Measurements from ENCODE around the gene SLC24A3.

SLC24A3 gene

DNA sequence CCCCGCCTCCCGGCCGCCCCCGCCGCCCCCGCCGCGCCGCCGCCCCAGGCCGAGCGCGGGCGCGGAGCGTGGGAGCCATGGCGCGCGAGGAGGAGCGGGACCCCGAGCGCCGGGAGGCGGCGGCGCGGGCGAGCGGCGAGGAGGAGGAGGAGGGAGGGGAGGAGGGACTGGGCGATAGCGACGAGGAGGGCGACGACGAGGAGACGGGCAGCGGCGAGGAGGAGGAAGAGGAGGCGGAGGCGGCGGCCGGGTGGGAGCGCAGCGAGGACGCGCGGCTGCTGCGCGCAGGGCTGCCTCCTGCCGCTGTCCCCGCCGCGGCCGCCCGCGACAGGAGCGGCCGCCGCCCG is at the start of gene SLC24A3:
Gene SLC24A3, plus strand, starts transcription at position 174 of the 347 bp plus-strand sequence.
- TF ChIP-seq, protein P1, sequence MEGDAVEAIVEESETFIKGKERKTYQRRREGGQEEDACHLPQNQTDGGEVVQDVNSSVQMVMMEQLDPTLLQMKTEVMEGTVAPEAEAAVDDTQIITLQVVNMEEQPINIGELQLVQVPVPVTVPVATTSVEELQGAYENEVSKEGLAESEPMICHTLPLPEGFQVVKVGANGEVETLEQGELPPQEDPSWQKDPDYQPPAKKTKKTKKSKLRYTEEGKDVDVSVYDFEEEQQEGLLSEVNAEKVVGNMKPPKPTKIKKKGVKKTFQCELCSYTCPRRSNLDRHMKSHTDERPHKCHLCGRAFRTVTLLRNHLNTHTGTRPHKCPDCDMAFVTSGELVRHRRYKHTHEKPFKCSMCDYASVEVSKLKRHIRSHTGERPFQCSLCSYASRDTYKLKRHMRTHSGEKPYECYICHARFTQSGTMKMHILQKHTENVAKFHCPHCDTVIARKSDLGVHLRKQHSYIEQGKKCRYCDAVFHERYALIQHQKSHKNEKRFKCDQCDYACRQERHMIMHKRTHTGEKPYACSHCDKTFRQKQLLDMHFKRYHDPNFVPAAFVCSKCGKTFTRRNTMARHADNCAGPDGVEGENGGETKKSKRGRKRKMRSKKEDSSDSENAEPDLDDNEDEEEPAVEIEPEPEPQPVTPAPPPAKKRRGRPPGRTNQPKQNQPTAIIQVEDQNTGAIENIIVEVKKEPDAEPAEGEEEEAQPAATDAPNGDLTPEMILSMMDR (IDR thresholded peaks at IDR 0.05; ENCODE audit: unreplicated experiment in 3 of 3): no peak
- H3K4me3 Mint-ChIP-seq: peak within 1 kb of the TSS; percentile 80 to 91 (median 87)
- H3K4me1 Mint-ChIP-seq: peaks cover 55% of the 10 kb centered on the region
- no peaks in the 10 kb centered on the region for H3K36me3 Mint-ChIP-seq (ENCODE audit: low read depth)
- no peaks in the 10 kb centered on the region for H3K9me3 Mint-ChIP-seq
- peaks cover 33% of the 10 kb centered on the region for H3K27me3 Mint-ChIP-seq (ENCODE audit: low read depth)
- H3K27ac Mint-ChIP-seq: peak within 1 kb of the TSS; percentile 19 to 84 (median 75)

DNA sequence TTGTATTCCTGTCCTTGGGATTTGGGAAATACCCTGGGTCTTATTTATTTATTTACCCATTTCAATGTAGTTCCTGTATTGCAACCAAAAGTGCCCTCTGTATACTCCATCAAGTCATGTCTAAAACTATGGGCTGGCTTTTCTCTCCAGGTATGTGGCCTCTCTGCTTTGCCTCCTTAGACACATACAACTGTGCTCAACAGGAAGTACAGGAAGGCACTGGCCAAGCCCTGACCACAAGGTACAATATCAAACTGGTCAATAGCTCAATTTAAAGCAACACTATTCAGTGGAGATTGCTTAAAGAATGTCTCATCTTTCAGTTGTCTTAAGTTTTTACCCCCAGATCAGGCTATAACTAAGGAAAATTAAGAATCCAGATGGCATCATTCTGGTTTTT is 42.3 kb upstream of the SLC24A3 start:
- Mint-ChIP-seq H3K27ac (no peak overlapping the region), H3K36me3 (ENCODE audit: low read depth) (no peaks in the 10 kb centered on the region), H3K9me3 (peaks cover 31% of the 10 kb centered on the region), H3K4me3 (no peak overlapping the region), H3K4me1 (no peaks in the 10 kb centered on the region), H3K27me3 (ENCODE audit: low read depth) (no peaks in the 10 kb centered on the region)
- TF ChIP-seq, protein P1 (IDR thresholded peaks at IDR 0.05; ENCODE audit: unreplicated experiment in 3 of 3): no peak

DNA sequence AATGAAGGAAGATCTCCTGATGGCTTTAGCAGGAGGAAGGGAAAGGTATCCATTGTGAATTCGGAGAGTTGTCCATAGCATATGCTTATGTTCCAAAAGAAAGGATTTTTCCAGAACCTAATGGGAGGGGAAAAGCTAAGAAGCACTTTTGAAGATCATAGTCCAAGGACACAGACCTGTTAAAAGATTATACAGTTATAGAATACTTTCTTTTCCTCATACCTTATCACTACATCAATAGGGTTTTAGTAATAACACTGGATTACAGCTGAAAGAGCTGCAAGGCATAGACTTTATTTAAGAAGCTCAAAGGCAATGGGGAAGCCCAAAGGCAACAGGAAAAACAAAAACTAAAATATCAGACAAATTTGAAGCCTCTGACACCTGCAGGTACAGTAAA is 39.8 kb upstream of the SLC24A3 start:
- TF ChIP-seq, protein P1 (IDR thresholded peaks at IDR 0.05; ENCODE audit: unreplicated experiment in 3 of 3): no peak
- Mint-ChIP-seq H3K27me3 (ENCODE audit: low read depth) (no peaks in the 10 kb centered on the region), H3K9me3 (peaks cover 24% of the 10 kb centered on the region), H3K4me1 (no peaks in the 10 kb centered on the region), H3K36me3 (ENCODE audit: low read depth) (no peaks in the 10 kb centered on the region), H3K27ac (no peak overlapping the region), H3K4me3 (no peak overlapping the region)

DNA sequence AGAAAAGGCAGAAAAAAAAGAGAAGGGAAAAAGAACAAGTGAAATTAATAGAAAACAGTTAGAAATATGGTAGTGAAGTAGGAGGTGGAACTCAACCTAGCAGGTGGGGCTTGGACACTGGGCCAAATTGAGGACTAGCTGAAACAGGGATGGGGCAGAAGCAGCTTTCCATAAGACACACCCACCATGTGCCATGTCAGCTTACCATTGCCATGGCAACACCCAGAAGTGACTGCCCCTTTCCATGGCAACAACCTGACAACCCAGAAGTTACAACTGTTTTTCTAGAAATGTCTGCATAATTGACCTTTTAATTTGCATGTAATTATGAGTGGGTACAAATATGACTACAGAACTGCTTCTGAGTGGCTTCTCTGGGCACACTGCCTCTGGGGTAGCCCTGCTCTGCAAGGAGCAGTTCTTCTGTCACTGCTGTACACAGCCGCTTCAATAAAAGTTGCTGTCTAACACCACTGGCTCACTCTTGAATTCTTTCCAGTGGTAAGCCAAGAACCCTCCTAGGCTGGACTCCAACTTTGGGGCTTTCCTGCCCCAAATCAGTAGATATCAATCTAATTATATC is 35.9 kb upstream of the SLC24A3 start:
- H3K27me3 Mint-ChIP-seq (ENCODE audit: low read depth): no peaks in the 10 kb centered on the region
- H3K4me3 Mint-ChIP-seq: no peak overlapping the region
- peaks cover 4% of the 10 kb centered on the region for H3K4me1 Mint-ChIP-seq
- peaks cover 7% of the 10 kb centered on the region for H3K9me3 Mint-ChIP-seq
- H3K27ac Mint-ChIP-seq: no peak overlapping the region
- TF ChIP-seq, protein P1 (IDR thresholded peaks at IDR 0.05; ENCODE audit: unreplicated experiment in 3 of 3): no peak
- no peaks in the 10 kb centered on the region for H3K36me3 Mint-ChIP-seq (ENCODE audit: low read depth)

DNA sequence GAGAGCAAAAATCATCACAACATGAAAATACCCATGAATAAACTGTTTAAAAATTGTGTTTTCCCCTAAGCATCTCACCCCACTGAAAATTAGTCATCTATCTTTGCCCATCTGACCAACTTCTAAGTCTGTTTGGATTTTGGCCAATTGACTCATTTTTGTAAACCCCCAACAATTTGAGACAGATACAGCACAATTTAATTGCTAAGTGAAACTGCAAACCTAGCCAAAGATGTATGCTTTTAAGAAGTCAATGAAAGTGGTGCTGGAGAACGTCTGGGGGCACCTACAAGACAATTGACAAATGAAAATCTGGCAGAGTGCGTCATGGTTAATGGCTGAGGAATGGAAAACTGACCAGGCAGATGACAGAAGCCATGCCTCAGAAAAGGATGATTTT is 30.9 kb upstream of the SLC24A3 start:
- no peaks in the 10 kb centered on the region for H3K27me3 Mint-ChIP-seq (ENCODE audit: low read depth)
- H3K4me1 Mint-ChIP-seq: peaks cover 4% of the 10 kb centered on the region
- no peak overlapping the region for H3K4me3 Mint-ChIP-seq
- H3K36me3 Mint-ChIP-seq (ENCODE audit: low read depth): no peaks in the 10 kb centered on the region
- peaks cover 6% of the 10 kb centered on the region for H3K9me3 Mint-ChIP-seq
- TF ChIP-seq, protein P1 (IDR thresholded peaks at IDR 0.05; ENCODE audit: unreplicated experiment in 3 of 3): no peak
- no peak overlapping the region for H3K27ac Mint-ChIP-seq

DNA sequence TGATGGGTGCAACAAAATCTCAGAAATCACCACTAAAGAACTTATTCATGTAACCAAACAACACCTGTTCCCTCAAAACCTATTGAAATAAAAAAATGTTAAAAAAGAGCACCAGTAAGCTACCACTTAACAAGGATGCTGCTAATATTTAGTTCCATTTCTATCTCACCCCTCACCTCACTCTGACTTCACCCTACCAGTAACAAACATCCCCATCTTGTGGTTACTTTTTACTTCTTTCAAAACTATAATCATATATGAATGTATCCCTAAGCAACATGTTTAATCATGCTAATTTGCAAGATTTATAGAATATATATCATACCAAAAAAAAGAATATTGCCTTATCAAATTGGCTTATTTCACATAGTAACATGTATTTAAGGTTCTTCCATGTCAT is 27.4 kb upstream of the SLC24A3 start:
- Mint-ChIP-seq H3K36me3 (ENCODE audit: low read depth) (no peaks in the 10 kb centered on the region), H3K27me3 (ENCODE audit: low read depth) (no peaks in the 10 kb centered on the region)

More for the DNA sequence above, 27.4 kb upstream of the SLC24A3 start:
- TF ChIP-seq, protein P1 (IDR thresholded peaks at IDR 0.05; ENCODE audit: unreplicated experiment in 3 of 3): no peak
- Mint-ChIP-seq H3K9me3 (peaks cover 12% of the 10 kb centered on the region), H3K27ac (no peak overlapping the region), H3K4me1 (peaks cover 2% of the 10 kb centered on the region), H3K4me3 (no peak overlapping the region)

Data from nephron (organoid).